NCI-H2107 (cell line): Measurements from ENCODE around the gene GAB1.

Experiments used
- DNase-seq: peaks from one replicate; lab custom pipeline; 2025; lab: John Stamatoyannopoulos, UW

Gene GAB1

GRCh38 chr4:143358923-143359643 is 22.4 kb downstream of the GAB1 start:
- no peak for DNase-seq

- DNase-seq: no peak
These were observed 23.0 kb downstream of the GAB1 start for GRCh38 chr4:143359644-143360193.

GRCh38 chr4:143360838-143361625 is 24.4 kb downstream of the GAB1 start:
- no peak for DNase-seq

DNA sequence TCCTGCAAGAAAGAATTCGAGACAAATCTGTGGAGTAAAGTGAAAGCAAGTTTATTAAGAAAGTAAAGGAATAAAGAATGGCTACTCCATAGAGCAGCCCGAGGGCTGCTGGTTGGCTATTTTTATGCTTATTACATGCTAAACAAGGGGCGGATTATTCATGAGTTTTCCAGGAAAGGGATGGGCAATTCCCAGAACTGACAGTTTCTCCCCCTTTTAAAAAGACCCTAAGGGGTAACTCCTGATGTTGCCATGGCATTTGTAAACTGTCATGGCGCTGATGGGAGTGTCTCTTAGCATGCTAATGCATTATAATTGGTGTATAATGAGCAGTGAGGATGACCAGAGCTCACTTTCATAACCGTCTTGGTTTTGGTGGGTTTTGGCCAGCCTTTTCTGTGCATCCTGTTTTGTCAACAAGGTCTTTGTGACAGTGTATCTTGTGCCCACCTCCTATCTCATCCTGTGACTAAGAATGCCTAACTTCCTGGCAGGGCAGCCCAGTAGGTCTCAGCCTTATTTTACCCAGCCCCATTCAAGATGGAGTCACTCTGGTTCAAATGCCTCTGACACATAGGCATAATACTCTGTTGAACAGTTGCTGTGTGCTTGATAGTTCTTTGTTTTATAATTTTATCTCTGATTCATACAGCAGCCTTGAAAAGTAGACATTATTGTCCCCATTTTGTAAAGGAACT is 25.8 kb downstream of the GAB1 start:
- DNase-seq: no peak

DNA sequence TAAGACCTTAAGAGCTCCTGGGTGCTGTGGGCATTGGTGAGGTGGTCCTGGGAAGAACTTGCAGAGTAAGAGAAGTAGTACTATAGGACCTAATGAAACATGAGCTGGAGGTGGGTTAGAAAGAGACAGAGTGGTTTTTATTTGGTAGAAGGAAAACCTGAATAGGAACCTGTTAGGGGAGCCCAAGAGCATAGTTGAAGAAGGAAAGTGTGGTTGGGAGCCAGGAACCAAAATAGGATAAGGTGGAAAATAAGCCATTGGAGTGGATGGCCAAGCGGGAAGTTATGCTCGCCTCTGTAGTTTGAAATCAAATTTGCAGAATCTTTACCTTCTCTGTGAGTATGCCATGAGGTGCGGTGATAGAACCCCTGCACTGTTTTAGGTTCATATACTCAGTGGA is 26.7 kb downstream of the GAB1 start:
- DNase-seq: no peak

DNA sequence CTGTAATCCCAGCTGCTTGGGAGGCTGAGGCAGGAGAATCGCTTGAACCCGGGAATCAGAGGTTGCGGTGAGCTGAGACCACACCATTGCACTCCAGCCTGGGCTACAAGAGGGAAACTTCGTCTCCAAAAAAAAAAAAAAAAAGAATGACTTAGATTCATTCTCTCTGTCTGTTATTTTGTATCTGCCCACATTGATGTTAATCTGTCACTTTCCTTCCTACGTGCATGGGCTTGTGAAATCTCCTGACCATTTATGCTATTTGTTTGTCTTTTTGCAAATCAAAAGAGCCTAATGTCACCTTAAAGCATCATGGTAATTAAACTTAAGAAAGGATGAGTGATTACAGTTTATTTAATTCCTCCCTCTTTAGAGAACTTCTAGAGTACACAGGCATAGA is 27.4 kb downstream of the GAB1 start:
- no peak for DNase-seq

DNA sequence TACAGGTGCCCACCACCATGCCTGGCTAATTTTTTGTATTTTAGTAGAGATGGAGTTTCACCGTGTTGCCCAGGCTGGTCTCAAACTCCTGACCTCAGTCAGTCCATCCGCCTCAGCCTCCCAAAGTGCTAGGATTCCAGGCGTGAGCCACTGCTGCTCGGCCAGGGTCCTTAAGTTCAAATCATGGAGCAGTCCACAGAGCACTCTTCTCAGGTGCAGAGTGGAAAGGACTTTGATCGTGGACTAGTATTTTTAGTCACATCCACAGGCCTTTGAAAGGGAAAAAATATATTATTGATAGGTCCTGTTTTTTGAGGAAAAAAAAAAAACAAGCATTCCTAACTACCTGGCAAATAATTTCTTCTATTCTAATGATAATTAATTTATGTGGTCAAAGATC is 31.2 kb downstream of the GAB1 start:
- DNase-seq: no peak

DNA sequence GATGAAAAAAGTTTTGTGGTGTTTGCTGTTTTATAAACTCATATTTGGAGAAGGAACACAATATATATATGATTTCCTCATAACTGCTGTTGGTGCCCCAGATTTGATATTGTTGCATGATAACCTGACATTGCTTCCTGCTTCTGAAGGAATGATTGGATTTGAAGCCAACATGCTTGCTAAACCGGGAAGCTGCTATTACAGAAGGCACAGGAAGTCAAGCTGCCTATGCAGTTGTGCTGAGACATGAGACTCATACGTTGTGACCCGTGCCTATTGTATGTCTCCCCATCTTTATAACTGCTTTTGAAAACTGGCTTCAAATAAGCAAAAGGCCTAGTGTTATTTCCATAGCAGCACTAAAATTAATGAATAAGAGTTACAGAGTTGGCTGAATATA is 32.9 kb downstream of the GAB1 start:
- DNase-seq: no peak

DNA sequence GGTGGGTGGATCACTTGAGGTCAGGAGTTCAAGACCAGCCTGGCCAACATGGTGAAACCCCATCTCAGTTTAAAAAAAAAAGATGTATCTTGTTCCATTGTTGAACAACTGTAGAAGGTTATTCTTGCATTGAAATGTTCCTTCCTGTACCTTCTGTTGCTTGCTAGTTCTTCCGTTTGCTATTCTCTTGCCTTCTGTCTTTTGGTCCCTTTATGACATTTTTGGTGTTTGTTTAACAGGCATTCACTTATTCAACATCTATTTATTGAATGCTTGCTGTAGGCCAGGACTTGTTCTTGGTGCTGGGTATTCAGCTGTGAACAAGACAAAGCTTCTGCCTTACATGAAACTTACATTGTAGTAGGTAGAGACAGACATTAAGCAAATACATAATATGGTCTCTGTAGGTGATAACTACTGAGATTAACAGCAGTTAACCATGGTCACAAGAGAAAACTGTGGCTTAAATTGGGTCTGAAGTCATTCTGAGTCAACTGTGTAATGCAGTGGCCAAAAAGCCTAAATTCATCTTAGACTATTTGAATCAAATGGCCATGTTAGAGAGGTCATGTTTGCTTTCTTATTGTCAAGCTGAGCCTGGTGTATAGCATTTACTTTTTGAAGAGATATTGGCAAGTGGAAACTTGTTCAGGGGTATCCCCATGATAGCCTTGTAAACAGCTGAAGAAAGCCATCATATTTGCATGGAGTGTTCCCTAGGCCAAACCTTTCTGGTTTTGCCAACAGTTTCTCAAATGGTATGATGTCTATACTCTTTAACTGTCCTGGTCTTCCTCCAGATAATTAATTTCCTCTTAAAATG is 35.6 kb downstream of the GAB1 start:
- no peak for DNase-seq

DNA sequence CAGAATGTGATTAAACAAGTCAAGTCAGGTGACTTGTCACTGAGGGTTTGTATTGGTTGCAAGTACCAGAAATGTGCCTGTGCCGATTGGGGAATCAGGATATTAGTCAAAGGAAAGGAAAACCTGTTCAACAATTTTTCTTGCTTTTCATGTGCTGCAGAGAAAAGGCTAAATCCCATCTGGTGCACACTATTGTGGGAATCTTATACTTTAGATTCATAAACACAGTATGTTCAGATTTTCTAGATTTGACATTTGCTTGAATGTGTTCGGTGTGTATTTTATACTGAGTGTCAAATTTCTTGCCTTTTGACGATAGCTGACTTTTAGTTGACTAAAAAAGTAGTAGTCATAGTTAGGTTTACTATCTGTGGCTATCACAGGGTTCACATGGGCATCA is 37.6 kb downstream of the GAB1 start:
- no peak for DNase-seq

DNA sequence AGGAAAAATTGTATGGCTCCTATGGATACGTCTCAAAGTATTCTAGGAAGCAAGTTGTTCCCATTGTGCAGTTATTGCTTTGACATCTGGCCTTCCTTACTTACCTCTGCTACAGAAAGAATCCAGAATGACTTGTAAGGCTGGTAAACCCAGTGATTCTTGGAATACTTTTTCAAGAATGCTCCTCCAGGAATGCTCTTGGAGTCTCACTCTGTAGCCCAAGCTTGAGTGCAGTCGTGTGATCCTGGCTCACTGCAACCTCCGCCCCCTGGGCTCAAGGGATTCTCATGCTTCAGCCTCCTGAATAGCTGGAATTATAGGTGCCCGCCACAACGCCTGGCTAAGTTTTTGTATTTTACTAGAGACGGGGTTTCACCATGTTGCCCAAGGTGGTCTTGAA is 38.1 kb downstream of the GAB1 start:
- DNase-seq: no peak

- no peak for DNase-seq
These were observed 38.8 kb downstream of the GAB1 start for GRCh38 chr4:143375326-143376073.

DNA sequence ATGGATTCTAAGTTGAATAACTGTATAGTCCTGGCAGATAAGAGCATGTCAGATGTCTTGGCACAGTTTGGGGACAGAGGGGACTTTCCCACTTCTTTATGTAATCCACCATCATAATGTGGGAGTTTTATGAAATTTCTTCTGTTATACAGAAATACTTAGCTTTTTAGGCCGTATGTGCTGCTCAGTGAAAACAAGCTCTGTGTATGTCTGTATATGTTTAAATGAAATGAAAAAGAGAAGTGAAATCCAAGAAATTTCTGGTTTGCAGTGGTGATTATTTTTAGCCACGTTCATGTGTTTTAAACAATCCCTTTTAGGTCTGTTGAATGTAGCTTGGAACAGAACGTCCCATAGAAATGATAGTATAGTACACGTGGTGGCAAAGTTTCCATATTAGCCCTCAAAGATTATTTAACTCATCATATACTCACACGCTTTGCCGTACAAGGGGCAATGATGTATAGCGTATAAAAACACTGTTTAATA is 41.0 kb downstream of the GAB1 start:
- no peak for DNase-seq

DNA sequence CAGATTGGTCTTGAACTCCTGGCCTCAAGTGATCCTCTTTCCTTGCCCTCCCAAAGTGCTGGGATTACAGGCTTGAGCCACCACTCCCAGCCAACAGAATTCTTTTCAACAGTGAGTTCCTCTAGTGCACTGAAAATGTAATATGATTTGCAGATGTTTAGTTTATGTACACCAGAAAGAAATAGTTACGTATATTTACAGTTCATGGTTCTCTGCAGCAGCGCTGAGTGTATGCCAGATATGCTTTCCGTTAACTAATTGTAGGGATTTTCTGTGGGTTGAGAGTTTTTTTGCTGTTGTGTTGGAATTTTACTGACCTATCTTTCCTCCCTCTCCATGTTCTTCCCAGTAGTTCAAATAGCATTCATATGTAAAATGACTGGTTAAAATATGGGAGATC is 44.0 kb downstream of the GAB1 start:
- no peak for DNase-seq

DNA sequence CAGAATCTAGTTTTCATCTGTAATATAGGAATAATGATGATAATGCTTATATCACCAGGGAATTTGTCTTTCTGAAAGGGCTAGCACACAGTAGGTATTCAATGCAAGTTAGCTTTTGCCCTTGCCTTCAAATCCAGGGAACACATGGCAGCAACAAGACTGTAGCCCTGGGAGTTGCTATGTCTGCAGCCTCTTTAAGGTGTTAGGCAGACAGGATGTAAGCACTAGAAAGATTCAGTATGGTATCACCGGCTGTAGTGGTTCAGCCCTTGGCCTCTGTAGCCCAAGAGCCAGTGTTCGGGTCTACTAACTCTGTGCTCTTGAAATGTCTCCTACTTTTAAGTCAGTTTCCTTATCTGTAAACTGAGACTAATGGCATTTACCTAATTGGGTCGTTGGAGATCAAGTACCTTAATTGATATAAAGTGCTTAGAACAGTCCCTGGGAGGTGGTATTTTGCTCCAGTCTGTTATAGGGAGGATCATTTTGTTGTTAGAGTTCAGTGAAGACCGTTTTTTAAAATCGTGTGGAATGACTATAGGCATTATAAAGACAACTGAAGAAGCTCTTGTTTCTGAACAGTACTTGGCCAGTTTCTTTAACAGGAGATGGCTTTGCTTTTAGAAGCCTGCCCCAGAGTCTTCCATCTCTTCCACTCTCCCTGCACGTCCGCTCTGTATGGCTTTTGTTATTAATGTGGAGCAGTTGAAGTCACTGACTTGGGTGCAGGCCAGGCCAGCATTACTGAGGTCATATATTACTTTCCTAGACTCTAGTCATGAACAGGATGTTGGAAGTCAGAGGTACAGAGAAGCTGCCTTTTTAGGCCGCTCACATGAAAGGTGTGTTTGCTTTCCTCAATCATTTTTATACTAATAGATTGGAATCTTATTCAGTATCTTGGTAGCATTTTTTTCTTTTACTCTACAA is 44.8 kb downstream of the GAB1 start:
- DNase-seq: no peak

DNA sequence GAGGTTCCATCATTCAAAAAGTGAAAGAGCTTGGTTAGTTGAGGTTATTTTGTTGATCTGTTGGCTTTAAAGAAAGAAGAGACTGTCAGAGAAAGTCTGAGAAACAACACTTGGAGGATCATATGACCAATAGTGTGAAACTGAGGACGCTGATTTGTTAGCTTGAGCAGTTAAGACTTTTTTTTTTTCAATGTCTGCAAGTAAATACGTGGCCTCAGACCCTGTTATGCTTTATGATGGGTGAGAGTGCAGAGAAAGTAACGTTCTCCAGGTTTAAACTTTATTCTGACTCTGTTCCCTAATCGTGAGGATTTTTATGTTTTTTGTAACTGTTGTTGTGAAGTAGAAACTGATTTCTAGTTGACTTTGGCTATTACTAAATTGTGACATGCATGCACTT is 45.9 kb downstream of the GAB1 start:
- no peak for DNase-seq

GRCh38 chr4:143383005-143383574 is 46.4 kb downstream of the GAB1 start:
- no peak for DNase-seq

DNA sequence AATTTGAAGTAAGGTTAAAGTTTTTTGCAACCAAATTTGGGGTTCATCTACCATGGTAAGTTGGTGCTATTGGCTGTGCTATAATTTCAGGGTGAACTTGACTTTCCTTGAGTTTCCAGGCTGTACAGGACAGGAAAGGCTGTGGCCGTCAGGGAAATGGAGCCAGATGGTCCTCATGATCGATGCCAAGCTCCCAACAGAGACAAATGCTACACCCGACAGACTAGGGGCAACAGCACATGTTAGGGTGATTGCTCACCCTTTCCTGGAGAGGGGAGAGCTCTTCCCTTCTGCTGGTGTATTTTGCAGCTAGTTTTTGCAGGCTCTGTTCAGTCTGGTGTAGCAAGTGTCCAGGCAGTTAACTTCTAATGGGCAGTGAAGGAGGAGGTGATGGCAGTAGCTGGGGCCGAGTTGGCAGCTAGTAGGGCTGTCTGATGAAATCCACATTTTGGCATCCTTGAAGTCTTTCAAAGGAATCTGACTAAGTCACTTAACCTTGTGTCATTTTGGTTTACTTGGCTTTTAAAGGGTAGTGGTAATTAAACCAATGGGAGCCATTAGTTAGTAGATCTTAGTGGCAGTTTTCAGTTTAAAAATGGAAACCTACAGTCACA is 47.8 kb downstream of the GAB1 start:
- no peak for DNase-seq

GRCh38 chr4:143386812-143387211 is 50.1 kb downstream of the GAB1 start:
- no peak for DNase-seq
